DMS153 treated with DMSO at 0.1 percent for 48 hours (cell line): ENCODE data around the gene ECE1.
A peak's percentile ranks its signal among the peaks of the same experiment; 100 is the strongest.

ENCODE experiments used
- DNase-seq: peaks from one replicate; lab custom pipeline; 2025; ENCODE audit not compliant: unreplicated experiment; lab: John Stamatoyannopoulos, UW

ECE1 gene

GRCh38 chr1:21289700-21290545 lies at the start of gene ECE1:
Gene ECE1, minus strand, starts transcription at chr1:21290463. Its CDS starts 49 bp downstream, at chr1:21290414.
- no peak for DNase-seq

DNA sequence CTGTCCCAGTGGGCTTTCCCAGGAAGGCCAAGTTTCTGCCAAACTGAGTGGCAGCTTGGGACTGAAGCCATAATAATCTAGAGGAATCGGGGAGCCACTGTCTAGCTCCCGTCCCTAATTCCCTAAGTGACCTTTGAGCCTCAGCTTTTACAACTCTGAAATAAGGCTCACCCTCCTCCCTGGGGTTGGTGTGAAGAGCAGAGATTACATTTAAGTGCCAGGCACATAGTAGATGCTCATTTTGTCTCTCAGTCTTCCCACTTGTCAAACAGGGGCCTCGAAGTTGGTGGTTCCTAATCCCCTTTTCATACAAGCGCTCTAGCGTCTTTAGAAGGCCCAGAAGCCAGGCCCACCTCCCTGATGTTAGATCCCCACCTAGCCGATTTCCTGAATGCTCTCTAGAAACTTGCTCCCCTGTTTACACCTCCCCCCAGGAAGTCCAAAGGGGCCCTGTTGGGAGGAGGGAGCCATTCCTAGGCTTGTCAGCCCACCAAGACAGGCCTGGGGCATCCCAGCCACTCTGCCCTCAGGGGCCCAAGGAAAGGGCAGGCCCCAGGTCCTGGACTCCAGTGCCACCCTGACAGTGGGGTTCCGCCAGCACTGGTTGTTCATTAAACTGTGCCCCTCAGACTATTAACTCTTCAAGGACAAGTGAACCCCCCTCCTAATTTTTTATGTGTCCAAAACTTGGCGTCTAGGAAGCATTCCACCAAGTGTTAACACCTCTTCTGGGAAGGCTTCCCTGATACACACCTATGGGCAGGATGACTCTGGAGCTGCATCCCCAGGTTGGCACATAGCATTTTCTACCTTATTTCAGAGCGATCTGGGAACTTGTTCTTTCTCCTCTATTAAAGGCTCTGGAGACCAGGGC lies 49.3 kb upstream of the ECE1 start:
- DNase-seq, result no peak

DNA sequence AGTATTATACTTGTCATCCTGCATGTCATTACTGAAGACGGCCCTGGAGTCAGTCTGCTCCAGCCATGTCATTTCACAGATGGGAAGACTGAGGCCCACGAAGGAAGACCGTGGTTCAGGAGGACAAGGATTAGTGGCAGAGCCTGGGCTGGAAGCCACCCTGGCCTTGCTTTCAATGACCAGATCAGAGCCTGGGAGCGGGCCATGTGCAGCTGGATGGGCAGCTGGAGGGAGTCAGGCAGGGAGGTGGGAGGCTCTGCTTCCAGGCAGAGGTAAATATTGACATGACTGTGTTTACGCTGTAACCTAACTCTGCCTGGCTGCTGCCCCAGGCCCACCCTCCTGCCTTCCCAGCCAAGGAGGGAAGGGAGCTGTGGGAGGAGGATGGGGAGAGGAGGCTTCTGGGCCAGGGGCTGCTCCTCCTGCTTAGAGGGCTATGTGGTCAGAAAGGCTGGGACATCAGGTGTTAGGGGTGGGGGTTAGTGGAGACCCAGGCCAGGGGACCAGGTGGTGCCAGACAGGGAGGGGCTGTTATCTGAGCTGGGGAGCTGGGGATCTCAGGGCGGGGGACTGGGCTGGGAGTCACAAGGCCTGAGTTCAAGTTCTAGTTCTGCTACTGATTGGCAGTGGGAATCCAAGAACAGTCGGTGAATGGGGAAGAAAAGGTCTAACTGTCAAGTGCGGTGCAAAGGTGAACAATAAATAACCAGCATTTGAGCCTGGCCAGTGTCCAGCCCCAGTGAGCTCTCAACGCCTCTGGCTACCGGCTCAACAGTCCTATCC lies 48.5 kb upstream of the ECE1 start:
- DNase-seq, result peak; percentile 97

DNA sequence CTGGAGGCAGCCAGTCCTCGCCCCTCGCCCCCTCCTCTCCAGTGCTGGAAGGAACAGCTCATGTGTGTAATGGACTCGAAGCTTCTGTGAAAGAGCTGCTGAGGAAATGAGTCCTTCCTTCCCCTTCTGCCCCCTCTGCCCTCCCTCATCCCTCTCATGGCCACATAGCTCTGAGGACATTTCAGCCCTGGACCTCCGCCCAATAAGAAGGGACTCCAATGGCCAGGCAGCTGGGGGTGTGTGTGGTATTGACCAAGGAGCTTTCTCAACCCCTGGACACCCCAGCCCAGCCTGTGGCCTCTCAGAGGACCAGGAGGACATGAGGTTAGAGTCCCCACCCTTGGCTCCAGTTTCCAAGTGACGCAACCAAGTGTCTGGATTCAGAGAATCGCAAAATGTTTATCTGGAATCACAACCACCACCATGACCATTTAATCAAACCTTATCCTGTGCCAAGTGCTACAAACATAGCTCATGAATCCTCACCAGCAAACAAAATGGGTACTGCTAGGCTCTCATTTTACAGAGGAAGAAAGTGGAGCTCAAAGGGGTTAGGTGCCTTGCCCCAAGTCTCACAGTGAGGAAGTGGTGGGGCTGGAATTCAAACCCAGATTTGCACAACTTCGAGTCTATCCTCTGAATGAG lies 47.8 kb upstream of the ECE1 start:
- peak; percentile 34 for DNase-seq

- peak; percentile 28 for DNase-seq
Observed at GRCh38 chr1:21337454-21337927, 47.2 kb upstream of the ECE1 start.

GRCh38 chr1:21337010-21337437 lies 46.8 kb upstream of the ECE1 start:
- DNase-seq, result no peak

DNA sequence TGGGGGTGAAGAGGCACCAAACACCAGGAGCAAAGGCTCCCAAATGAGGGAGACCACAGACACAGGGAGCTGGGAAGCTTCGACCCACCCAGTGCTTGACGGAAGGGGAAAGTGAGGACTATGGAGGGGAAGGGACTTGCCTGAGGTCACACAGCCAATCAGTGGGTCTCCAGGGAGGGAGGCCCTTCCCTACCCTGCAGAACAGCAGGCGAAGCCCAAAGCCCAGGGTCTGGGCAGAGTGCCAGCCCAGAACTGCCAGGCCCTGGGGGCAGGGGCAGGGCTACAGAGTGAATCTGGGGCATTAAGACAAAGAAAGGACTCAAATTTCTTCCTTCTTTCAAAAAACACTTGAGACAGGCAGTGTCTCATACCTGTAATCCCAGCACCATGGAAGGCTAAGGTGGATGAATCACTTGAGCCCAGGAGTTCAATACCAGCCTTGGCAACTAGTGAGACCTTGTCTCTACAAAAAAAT lies 45.5 kb upstream of the ECE1 start:
- DNase-seq, result peak; percentile 67

- DNase-seq, result no peak
Observed at GRCh38 chr1:21335088-21335691, 44.9 kb upstream of the ECE1 start.

DNA sequence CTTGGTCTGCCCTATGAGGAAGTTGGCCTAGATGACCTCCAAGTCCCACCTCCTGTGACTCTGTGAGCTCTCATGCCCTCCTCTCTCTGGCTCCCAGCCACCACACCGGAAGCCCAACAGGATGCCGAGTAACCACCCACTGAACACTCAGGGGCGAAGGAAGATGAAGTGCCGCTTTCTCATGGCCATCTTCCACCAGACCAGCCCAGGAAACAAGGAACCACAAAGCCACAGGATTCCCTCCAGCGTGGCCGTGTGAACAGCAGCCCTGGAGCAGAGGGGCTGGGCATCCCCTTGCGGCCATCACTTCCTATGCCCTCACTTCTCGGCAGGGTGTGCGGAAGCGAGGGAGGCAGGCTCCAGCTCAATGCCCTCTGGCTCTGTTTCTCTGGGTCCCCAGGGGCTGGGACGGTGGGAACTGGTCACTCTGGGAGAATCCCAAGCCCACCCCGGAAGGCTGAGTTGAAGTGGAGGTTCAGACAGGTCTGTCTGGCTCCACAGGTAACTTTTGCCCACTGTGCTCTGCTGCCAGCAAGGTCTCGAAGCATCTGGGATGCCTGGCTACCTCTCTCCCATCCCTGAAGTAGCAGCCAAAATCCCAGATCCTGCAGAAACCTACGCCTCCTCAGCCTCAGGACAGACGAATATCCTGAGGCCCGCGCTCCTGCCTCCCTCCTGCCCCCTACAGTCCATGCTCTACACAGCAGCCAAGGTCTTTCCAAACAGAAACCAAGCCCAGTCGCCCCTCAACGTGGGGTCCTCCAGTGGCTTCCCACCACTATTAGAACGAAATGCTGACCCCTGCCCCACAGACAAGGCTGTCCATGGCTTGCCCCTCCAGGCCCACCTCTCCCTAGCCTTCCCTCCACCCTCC lies 44.2 kb upstream of the ECE1 start:
- DNase-seq, result peak; percentile 83

DNA sequence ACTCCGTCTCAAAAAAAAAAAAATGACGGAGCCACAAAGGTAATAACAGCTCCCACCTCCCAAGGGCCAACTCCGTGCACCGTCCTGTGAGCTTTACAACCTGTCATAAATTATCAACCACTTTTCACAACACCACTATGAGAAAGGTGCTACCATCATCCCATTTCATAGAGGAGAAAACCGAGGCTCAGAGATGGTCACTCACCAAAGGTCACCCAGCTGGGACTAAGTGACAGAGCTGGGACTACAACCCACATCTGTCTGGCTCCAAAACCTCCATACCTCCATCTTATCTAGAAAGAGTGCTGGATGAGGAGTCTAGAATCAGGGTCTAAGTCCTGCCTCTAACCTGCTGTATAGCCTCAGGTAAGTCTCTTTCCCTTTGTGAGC lies 43.6 kb upstream of the ECE1 start:
- DNase-seq, result no peak

DNA sequence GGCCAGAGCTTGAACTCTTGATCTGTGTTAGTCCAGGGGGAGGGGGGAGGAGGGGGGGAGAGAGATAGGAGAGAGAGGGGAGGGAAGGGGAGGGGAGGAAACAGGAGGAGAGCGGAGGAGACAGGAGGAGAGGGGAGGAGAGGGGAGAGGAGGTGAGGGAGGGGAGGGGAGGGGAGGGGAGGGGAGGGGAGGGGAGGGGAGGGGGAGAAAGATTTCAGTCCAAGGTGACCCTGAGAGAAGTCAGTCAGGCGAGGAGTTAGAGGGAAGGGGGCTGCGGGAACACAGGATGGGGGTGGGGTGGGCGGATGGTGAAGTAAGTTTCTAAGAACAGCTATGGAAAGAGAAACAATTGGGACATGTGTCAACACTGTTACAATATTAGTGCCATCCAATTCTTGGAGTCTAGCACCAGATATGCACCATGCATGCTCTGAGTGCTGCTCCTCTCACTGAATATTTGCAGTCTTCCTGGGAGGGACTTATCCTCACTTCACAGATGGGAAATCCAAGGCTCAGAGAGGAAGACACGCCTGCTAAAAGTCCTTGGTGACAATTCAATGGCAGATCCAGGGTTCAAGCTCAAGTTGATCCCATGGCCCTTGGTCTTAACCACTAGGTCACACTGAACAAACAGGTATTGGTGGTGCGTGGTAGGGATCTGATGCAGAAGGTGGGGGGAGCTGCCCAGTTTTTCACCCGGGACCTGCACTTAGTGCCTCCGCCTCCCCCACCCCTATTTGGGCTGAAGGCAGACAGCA lies 42.5 kb upstream of the ECE1 start:
- no peak for DNase-seq

DNA sequence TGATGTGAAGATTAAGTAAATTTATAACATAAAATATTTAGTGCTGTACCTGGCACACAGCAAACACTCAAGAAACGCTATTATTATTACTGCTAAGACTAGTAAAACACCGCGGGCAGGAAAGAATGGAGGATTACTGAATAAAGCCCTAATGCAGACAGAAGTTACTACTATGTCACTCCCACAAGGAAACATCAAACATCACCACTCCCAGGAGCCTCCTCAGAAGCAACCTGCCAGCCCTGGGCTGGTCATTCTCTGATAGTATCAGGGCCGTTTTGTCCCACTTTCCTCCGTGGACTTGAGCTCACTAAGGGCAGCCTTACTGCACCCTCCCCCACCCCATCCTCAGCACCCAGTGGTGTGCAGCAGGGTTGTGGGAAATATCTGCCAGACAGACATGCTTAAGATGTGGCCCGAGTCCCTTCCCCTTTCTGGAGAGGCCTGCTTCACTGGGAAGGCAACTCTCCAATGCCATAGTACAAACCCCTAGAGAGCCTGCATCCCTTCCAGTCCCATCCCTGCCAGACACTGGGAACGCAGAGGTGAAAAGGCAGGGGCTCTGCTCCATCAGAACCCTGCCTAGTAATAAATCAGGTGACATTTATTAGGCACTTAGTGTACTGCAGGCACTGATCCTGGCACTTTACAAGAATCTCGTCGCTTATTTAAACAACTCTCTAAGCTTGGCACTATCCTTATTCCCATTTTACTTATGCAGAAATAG lies 41.7 kb upstream of the ECE1 start:
- DNase-seq, result no peak

- no peak for DNase-seq
Observed at GRCh38 chr1:21330544-21330943, 40.3 kb upstream of the ECE1 start.

- peak; percentile 62 for DNase-seq
Observed at GRCh38 chr1:21329209-21329844, 39.1 kb upstream of the ECE1 start.

DNA sequence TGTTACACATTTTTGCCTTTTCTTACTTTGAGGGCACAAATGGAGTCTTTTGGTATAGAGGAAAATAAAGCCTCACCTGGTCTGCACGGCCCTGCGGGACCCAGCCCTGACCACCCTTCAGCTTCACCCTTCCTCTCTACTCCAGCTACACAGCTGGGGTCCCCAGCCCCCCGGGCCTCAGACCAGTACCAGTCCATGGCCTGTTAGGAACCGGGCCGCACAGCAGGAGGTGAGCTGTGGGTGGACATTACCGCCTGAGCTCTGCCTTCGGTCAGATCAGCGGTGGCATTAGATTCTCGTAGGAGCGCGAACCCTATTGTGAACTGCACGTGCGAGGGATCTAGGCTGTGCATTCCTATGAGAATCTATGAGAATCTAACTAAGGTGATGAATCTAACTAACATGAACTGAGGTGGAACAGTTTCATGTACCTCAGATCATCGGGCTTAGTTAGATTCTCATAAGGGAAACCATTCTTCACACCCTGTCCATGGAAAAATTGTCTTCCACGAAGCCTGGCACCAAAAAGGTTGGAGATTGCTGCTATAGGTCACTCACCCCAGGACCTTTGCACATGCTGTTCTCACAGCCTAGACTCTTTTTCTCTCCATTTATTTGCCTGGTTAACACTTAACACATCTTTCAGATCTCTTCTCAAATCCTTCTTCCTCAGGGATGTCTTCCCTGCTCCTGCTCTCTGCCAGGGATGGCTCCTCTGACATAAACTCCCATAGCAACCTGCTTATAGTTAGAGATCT lies 37.5 kb upstream of the ECE1 start:
- no peak for DNase-seq

- DNase-seq, result no peak
Observed at GRCh38 chr1:21326861-21327344, 36.6 kb upstream of the ECE1 start.
